ENCODE measurements around the gene IDH3G. TPM values are rescaled to one million over a fixed set of nuclear protein-coding genes. Genes with fewer than 3 reads are reported as not detected.
A peak's percentile ranks its signal among the peaks of the same experiment; 100 is the strongest.

Gene IDH3G
- total RNA-seq, 2 experiments from 2014 or later = 45.9 to 51.5 TPM

DNA sequence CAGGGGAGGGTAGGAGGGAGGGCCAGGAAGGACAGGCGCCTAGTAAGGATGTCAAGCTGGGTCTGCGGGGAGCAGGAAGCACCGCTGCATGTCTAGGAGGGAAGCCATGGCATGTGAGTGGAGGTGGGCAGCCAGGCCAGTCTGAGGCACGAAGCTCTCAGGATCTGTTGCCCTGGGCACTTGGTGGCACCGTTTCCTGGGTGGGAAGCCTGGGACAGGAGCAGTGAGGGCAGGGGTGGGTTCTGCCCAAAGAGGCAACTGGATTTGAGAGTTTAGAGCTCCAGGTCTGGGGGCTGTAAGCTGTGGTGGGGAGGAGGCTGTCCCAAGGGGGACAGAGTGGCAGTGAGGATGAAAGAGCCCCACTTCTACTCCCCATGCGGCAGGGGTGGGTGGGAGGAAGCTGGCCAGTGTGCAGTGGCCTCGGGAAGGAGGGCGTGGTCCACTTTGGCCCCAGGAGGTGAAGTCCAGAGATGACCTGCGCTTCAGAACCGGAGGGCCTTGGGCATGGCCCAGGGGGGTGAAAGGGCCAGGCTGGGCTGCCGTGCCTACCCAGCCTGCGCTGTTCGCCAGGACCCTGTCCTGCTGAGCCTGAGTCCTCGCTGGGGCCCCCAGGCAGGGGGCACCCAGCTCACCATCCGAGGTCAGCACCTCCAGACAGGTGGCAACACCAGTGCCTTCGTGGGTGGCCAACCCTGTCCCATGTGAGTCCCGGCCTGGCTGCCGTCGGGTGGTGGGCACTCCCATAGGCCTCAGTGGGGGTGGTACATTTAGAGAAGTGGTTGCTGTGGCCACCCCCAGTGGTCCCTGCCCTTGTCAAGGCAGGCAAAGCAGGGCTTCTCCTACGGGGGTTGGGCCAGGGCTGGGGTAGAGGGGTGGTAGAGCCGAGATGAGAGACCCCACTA lies 21.6 kb downstream of the IDH3G start:
- no peak overlapping the region for H3K4me3 Mint-ChIP-seq
- no peaks in the 10 kb centered on the region for H3K36me3 Mint-ChIP-seq
- H3K9me3 Mint-ChIP-seq = no peaks in the 10 kb centered on the region
- ChIA-PET POLR2A (no interaction called here), CTCF (no interaction called here)
- intact Hi-C loops (cut with micrococcal nuclease) = no loop called here
- no peaks in the 10 kb centered on the region for H3K4me1 Mint-ChIP-seq (ENCODE audit: low read depth)
- H3K27me3 Mint-ChIP-seq = no peaks in the 10 kb centered on the region
- no peak overlapping the region for H3K27ac Mint-ChIP-seq
- DNase-seq = no peak

DNA sequence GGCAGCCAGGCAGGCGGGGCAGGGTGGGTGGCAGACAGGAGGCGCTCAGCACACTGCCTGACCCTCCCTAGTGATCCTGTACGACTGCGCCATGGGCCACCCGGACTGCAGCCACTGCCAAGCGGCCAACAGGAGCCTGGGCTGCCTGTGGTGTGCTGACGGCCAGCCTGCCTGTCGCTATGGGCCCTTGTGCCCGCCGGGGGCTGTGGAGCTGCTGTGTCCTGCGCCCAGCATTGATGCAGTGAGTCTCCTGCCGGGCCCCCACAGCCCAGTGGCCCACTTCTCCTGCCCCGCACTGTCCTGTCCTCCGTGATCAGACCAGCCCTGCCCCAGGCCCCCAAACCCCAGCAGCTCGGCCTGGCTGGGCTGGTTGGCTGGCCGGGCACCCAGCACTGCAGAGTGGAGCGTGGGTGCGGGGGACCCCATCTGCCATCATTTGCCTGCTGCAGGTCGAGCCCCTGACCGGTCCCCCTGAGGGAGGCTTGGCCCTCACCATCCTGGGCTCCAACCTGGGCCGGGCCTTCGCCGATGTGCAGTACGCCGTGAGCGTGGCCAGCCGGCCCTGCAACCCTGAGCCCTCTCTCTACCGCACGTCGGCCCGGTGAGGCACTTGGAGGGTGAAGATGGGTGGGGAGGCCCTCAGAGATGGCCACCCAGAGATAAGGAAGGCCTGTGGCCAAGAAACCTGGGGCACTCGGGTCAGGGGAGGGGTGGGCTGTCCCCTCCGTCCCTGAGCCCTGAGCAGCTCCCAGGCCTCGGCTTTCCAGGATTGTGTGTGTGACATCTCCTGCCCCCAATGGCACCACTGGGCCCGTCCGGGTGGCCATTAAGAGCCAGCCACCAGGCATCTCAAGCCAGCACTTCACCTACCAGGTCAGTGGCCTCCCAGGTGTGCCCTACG lies 22.5 kb downstream of the IDH3G start:
- Mint-ChIP-seq H3K4me3 (no peak overlapping the region), H3K36me3 (no peaks in the 10 kb centered on the region), H3K9me3 (no peaks in the 10 kb centered on the region), H3K27ac (no peak overlapping the region), H3K4me1 (ENCODE audit: low read depth) (peaks cover 2% of the 10 kb centered on the region), H3K27me3 (no peaks in the 10 kb centered on the region)
- ChIA-PET CTCF (no interaction called here), POLR2A (no interaction called here)
- DNase-seq = no peak
- intact Hi-C loops (cut with micrococcal nuclease) = no loop called here

DNA sequence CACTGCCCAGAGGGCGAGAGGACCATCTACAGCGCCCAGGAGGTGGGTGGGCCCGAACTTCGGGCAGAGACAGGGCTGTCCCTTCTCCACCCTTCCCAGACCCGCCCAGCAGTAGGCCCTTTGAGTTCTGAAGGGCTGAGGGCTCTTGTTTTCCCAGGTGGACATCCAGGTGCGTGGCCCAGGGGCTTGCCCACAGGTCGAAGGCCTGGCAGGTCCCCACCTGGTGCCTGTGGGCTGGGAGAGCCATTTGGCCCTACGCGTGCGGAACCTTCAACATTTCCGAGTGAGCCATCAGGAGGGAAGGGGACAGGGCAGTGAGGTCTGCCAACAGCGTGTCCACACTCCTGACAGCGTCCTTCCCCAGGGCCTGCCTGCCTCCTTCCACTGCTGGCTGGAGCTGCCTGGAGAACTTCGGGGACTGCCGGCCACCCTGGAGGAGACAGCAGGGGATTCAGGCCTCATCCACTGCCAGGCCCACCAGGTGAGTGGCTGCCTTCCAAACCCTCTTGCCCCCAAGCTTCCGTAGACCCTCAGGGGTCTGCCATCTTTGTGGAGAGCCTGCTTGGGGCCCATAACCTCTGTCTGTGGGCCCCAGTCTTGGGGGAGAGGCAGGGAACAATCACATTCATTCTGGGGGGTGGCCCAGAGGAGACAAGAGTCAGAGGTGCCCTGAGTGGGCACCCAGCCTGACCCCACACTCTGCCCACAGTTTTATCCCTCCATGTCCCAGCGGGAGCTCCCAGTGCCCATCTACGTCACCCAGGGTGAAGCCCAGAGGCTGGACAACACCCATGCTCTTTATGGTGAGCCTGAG lies 23.4 kb downstream of the IDH3G start:
- ChIA-PET POLR2A (no interaction called here), CTCF (no interaction called here)
- H3K4me1 Mint-ChIP-seq (ENCODE audit: low read depth) = peaks cover 6% of the 10 kb centered on the region
- no peak for DNase-seq
- H3K27me3 Mint-ChIP-seq = no peaks in the 10 kb centered on the region
- no peaks in the 10 kb centered on the region for H3K9me3 Mint-ChIP-seq
- no peak overlapping the region for H3K27ac Mint-ChIP-seq
- intact Hi-C loops (cut with micrococcal nuclease) = no loop called here
- H3K4me3 Mint-ChIP-seq = no peak overlapping the region
- H3K36me3 Mint-ChIP-seq = no peaks in the 10 kb centered on the region

DNA sequence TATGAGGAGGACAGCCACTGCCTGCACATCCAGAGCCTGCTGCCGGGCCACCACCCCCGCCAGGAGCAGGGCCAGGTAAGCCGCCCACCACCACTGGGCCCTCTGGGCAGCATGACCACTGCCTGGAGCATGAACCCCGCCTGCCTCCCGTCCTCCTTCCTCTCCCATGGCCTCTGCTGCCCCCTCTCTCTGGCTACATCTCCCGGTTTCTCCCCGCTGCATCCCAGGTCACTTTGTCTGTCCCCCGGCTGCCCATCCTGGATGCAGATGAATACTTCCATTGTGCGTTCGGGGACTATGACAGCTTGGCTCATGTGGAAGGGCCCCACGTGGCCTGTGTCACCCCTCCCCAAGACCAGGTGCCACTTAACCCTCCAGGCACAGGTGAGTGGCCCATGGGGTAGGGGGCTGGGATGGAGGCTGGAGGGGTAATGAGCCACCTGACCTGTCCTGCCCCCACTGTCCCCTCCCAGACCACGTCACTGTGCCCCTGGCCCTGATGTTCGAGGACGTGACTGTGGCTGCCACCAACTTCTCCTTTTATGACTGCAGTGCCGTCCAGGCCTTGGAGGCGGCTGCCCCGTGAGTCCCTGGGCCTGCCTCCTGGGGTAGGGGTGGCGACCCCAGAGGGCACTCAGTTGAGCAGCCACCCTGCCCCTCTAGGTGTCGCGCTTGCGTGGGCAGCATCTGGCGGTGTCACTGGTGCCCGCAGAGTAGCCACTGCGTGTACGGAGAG lies 24.1 kb downstream of the IDH3G start:
- H3K9me3 Mint-ChIP-seq = no peaks in the 10 kb centered on the region

DNA sequence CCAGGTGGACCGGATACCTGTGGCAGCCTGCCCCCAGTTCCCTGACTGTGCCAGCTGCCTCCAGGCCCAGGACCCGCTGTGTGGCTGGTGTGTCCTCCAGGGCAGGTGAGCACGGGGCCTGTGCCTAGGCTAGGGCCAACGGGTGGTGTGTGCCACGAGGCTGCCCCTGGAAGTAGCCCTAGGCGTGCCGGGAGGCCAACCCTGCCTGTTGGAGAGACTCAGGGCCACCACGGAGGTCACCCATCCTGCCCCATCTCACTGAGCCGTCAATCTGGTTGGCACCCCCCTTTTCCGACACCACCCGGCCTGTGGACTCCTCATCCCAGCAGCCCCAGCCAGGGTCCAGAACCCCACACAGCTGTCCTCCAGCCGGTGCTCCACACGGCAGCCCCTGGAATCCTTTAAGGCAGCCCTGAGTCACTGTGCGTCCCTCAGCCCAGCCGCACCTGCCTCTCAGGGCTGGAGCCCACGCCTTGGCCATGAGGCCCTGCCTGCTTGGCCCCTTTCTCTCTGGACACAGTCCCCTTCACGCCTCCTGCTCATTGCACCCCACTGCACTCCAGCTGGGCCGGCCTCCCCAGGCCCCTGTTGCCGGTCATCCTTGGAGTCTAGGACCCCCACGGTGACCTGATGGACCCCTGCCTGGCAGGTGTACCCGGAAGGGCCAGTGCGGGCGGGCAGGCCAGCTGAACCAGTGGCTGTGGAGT lies 24.9 kb downstream of the IDH3G start:
- no peak for DNase-seq
- intact Hi-C loops (cut with micrococcal nuclease) = no loop called here
- Mint-ChIP-seq H3K9me3 (no peaks in the 10 kb centered on the region), H3K27me3 (no peaks in the 10 kb centered on the region), H3K36me3 (no peaks in the 10 kb centered on the region), H3K27ac (no peak overlapping the region), H3K4me1 (ENCODE audit: low read depth) (peaks cover 6% of the 10 kb centered on the region), H3K4me3 (no peak overlapping the region)
- CTCF ChIA-PET = interaction anchor here (1.3 kb wide), 1 partner anchor 178 kb away, joined by 4 read pairs; no protein-coding TSS in a partner anchor
- POLR2A ChIA-PET = no interaction called here

More for the DNA sequence above, 24.1 kb downstream of the IDH3G start:
- POLR2A ChIA-PET = no interaction called here
- Mint-ChIP-seq H3K4me3 (no peak overlapping the region), H3K27me3 (no peaks in the 10 kb centered on the region), H3K4me1 (ENCODE audit: low read depth) (peaks cover 6% of the 10 kb centered on the region), H3K27ac (no peak overlapping the region), H3K36me3 (no peaks in the 10 kb centered on the region)
- DNase-seq = no peak
- intact Hi-C loops (cut with micrococcal nuclease) = no loop called here
- CTCF ChIA-PET = no interaction called here

DNA sequence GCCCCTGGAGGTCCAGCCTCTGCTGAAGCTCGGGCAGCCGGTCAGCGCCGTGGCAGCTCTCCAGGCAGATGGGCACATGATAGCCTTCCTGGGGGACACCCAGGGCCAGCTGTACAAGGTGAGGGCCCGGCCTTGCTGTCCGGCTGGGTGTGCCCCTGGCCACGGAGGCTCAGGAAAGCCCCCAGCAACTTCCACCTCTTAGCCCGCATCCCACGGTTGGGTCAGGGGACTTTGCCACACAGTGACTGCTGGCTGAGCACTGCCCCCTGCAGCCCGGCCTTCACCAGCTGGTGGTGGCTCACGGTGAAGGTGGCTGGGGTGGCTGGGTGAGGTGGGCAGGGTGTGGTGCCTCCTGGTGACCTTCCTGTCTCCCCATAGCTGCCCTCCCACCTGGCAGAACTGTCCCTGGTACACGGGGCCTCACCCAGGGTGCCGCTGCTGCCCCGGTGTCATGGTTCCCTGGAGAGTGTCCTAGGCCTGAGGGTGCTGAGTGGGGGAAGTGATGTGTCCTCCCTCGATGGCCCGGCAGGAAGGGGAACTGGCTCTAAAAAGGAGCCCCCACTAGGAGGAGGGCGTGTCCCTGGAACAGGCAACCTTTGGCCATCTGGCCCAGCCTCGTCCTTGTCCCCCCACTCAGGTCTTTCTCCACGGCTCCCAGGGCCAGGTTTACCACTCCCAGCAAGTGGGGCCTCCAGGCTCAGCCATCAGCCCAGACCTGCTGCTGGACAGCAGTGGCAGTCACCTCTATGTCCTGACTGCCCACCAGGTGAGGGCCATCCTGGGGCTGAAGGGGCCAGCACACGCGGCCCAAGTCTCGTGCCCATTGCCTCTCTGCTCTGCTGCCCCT lies 25.6 kb downstream of the IDH3G start:
- no peaks in the 10 kb centered on the region for H3K36me3 Mint-ChIP-seq
- H3K4me1 Mint-ChIP-seq (ENCODE audit: low read depth) = peaks cover 9% of the 10 kb centered on the region
- ChIA-PET CTCF (interaction anchor here (1.3 kb wide), 1 partner anchor 179 kb away, joined by 4 read pairs; no protein-coding TSS in a partner anchor), POLR2A (no interaction called here)
- no peak overlapping the region for H3K27ac Mint-ChIP-seq
- no peak for DNase-seq
- H3K9me3 Mint-ChIP-seq = no peaks in the 10 kb centered on the region
- no peak overlapping the region for H3K4me3 Mint-ChIP-seq
- H3K27me3 Mint-ChIP-seq = no peaks in the 10 kb centered on the region
- intact Hi-C loops (cut with micrococcal nuclease) = no loop called here

DNA sequence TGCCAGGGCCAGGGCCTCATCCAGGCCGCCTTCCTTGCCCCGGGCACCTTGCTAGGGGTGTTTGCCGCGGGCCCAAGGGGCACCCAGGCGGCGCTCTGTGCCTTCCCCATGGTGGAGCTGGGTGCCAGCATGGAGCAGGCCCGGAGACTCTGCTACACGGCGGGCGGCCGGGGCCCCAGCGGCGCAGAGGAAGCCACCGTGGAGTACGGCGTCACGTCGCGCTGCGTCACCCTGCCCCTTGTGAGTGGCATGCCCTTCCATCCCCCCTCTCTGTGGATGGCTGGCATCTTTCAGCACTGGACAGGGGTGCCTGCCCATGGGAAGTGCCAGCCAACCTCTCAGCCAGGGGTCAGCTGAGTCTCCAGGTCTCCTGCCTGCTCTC lies 26.5 kb downstream of the IDH3G start:
- POLR2A ChIA-PET = no interaction called here
- no peak overlapping the region for H3K4me3 Mint-ChIP-seq
- intact Hi-C loops (cut with micrococcal nuclease) = no loop called here
- no peak overlapping the region for H3K27ac Mint-ChIP-seq
- no peaks in the 10 kb centered on the region for H3K9me3 Mint-ChIP-seq
- CTCF ChIA-PET = interaction anchor here (1.3 kb wide), 1 partner anchor 179 kb away, joined by 4 read pairs; no protein-coding TSS in a partner anchor
- no peak for DNase-seq
- no peaks in the 10 kb centered on the region for H3K27me3 Mint-ChIP-seq
- H3K4me1 Mint-ChIP-seq (ENCODE audit: low read depth) = peaks cover 9% of the 10 kb centered on the region
- no peaks in the 10 kb centered on the region for H3K36me3 Mint-ChIP-seq

DNA sequence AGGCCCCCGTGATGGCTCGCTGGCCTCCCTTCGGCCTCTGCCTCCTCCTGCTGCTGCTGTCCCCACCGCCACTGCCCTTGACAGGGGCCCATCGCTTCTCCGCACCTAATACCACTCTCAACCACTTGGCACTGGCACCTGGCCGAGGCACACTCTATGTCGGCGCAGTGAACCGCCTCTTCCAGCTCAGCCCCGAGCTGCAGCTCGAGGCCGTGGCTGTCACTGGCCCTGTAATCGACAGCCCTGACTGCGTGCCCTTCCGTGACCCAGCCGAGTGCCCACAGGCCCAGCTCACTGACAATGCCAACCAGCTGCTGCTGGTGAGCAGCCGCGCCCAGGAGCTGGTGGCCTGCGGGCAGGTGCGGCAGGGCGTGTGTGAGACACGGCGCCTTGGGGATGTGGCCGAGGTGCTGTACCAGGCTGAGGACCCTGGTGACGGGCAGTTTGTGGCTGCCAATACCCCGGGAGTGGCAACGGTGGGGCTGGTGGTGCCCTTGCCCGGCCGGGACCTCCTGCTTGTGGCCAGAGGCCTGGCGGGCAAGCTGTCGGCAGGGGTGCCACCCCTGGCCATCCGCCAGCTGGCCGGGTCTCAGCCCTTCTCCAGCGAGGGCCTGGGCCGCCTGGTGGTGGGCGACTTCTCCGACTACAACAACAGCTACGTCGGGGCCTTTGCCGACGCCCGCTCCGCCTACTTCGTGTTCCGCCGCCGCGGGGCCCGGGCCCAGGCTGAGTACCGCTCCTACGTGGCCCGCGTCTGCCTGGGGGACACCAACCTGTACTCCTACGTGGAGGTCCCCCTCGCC lies 27.1 kb downstream of the IDH3G start:
- no peaks in the 10 kb centered on the region for H3K36me3 Mint-ChIP-seq
- H3K27me3 Mint-ChIP-seq = no peaks in the 10 kb centered on the region
- H3K4me1 Mint-ChIP-seq (ENCODE audit: low read depth) = peaks cover 9% of the 10 kb centered on the region
- intact Hi-C loops (cut with micrococcal nuclease) = no loop called here
- ChIA-PET POLR2A (no interaction called here), CTCF (interaction anchor here (0.7 kb wide), 1 partner anchor 180 kb away, joined by 3 read pairs; no protein-coding TSS in a partner anchor)
- no peak overlapping the region for H3K27ac Mint-ChIP-seq
- H3K4me3 Mint-ChIP-seq = no peak overlapping the region
- DNase-seq = no peak
- no peaks in the 10 kb centered on the region for H3K9me3 Mint-ChIP-seq

DNA sequence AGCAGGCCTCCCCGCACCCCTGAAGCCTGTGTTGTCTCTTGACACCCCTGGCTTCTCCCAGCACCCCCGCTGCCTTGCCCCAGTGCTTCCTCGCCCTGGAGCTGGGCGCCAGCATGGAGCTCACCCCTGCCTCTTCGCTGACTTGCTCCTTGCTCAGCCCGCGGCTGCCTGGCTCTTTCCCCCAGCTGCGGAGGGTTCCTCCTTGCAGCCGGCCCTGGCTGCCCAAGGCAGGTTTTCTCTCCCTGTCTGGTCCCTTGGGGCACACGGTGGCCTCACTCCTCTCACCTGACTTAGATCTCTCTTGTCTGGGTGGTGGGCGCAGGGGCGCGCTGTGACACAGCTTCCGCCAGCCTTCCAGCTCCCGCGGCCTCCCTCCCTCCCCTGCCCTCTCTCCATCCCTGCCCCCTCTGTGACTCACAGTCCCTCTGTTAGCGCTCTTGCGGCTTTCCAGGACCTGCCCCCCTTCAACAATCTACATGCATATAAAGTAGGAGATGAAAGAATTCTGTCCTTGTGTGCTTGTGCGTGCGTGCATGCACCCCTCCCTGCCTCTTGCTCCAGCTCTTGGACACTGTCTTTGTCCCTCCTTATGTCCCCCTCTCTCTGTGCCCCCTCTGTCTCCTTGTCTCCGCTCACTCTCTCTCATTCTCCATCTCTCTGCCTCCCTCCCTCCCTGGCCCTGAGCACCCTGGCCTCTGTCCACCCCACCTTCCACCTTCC lies 27.9 kb downstream of the IDH3G start:
- no peaks in the 10 kb centered on the region for H3K27me3 Mint-ChIP-seq
- H3K27ac Mint-ChIP-seq = no peak overlapping the region
- DNase-seq = peak; percentile 44
- peaks cover 9% of the 10 kb centered on the region for H3K4me1 Mint-ChIP-seq (ENCODE audit: low read depth)
- ChIA-PET CTCF (interaction anchor here (0.5 to 0.7 kb wide), 2 partner anchors 28 to 180 kb away, joined by 3 read pairs; partner anchors contain the start of genes IDH3G and SSR4), POLR2A (interaction anchor here (1.4 kb wide), 1 partner anchor 181 kb away, joined by 3 read pairs; no protein-coding TSS in a partner anchor)
- H3K4me3 Mint-ChIP-seq = no peak overlapping the region
- H3K9me3 Mint-ChIP-seq = no peaks in the 10 kb centered on the region
- no peaks in the 10 kb centered on the region for H3K36me3 Mint-ChIP-seq
- intact Hi-C loops (cut with micrococcal nuclease) = no loop called here

Measured in activated CD4-positive, alpha-beta memory T cell treated with anti-CD3 and anti-CD28 coated beads for 36 hours (primary cell).